ENCODE measurements around the gene TIMP2. TPM values are rescaled to one million over a fixed set of nuclear protein-coding genes. Genes with fewer than 3 reads are reported as not detected.

The TIMP2 gene
- total RNA-seq, 1 experiment from 2014 or later = 60.5 TPM

- ChIA-PET POLR2A (ENCODE audit: low non-redundant PET) (no interaction called here), CTCF (no interaction called here)
- no peaks in the 10 kb centered on the region for H3K9me3 ChIP-seq (ENCODE audit: low read depth, low read length, poor library complexity, severe bottlenecking)
- no peaks in the 10 kb centered on the region for H3K27me3 ChIP-seq (replicated peaks; ENCODE audit: insufficient read depth, low read depth, low read length, poor library complexity)
- TF ChIP-seq EZH2 (IDR thresholded peaks at IDR 0.05; ENCODE audit: borderline replicate concordance, low read depth, low read length, poor library complexity, severe bottlenecking) (no peak), CTCF (conservative IDR thresholded peaks at IDR 0.05; ENCODE audit: low read depth, low read length) (no peak)
- BruUV-seq (replicated peaks) = no TSS peak
- peaks cover 72% of the 10 kb centered on the region for H3K36me3 ChIP-seq (ENCODE audit: insufficient read depth, low read length, poor library complexity, severe bottlenecking)
- no peak for DNase-seq (ENCODE audit: low spot score)
- H3K4me1 ChIP-seq (ENCODE audit: insufficient read depth, low read length, poor library complexity, severe bottlenecking) = peaks cover 19% of the 10 kb centered on the region
- intact Hi-C loops (cut with micrococcal nuclease; ENCODE audit: unreplicated experiment) = no loop called here
- no peak overlapping the region for H3K4me3 ChIP-seq (ENCODE audit: low read depth, low read length, poor library complexity, severe bottlenecking)
- no peak overlapping the region for H3K27ac ChIP-seq (ENCODE audit: low read depth, low read length, poor library complexity, severe bottlenecking)
Observed at GRCh38 chr17:78820841-78821240, 104.3 kb downstream of the TIMP2 start.

GRCh38 chr17:78819806-78820792 is 105.1 kb downstream of the TIMP2 start:
- TF ChIP-seq CTCF (conservative IDR thresholded peaks at IDR 0.05; ENCODE audit: low read depth, low read length) (no peak), EZH2 (IDR thresholded peaks at IDR 0.05; ENCODE audit: borderline replicate concordance, low read depth, low read length, poor library complexity, severe bottlenecking) (no peak)

GRCh38 chr17:78819402-78819801 is 105.8 kb downstream of the TIMP2 start:
- no TSS peak for BruUV-seq (replicated peaks)
- ChIA-PET POLR2A (ENCODE audit: low non-redundant PET) (no interaction called here), CTCF (interaction anchor here (0.9 kb wide), 1 partner anchor 322 kb away, joined by 3 read pairs; no protein-coding TSS in a partner anchor)
- intact Hi-C loops (cut with micrococcal nuclease; ENCODE audit: unreplicated experiment) = no loop called here
- H3K27me3 ChIP-seq (replicated peaks; ENCODE audit: insufficient read depth, low read depth, low read length, poor library complexity) = no peaks in the 10 kb centered on the region
- no peak for DNase-seq (ENCODE audit: low spot score)
- TF ChIP-seq CTCF (conservative IDR thresholded peaks at IDR 0.05; ENCODE audit: low read depth, low read length) (no peak), EZH2 (IDR thresholded peaks at IDR 0.05; ENCODE audit: borderline replicate concordance, low read depth, low read length, poor library complexity, severe bottlenecking) (no peak)
- H3K4me1 ChIP-seq (ENCODE audit: insufficient read depth, low read length, poor library complexity, severe bottlenecking) = peaks cover 19% of the 10 kb centered on the region
- H3K4me3 ChIP-seq (ENCODE audit: low read depth, low read length, poor library complexity, severe bottlenecking) = no peak overlapping the region
- no peaks in the 10 kb centered on the region for H3K9me3 ChIP-seq (ENCODE audit: low read depth, low read length, poor library complexity, severe bottlenecking)
- peak overlapping the region; percentile 69 for H3K27ac ChIP-seq (ENCODE audit: low read depth, low read length, poor library complexity, severe bottlenecking)
- H3K36me3 ChIP-seq (ENCODE audit: insufficient read depth, low read length, poor library complexity, severe bottlenecking) = peaks cover 66% of the 10 kb centered on the region

More at GRCh38 chr17:78819806-78820792, 105.1 kb downstream of the TIMP2 start:
- no peak for DNase-seq (ENCODE audit: low spot score)
- Histone ChIP-seq H3K36me3 (ENCODE audit: insufficient read depth, low read length, poor library complexity, severe bottlenecking) (peaks cover 70% of the 10 kb centered on the region), H3K9me3 (ENCODE audit: low read depth, low read length, poor library complexity, severe bottlenecking) (no peaks in the 10 kb centered on the region), H3K27ac (ENCODE audit: low read depth, low read length, poor library complexity, severe bottlenecking) (peak overlapping the region; percentile 69), H3K4me3 (ENCODE audit: low read depth, low read length, poor library complexity, severe bottlenecking) (no peak overlapping the region), H3K4me1 (ENCODE audit: insufficient read depth, low read length, poor library complexity, severe bottlenecking) (peaks cover 19% of the 10 kb centered on the region), H3K27me3 (replicated peaks; ENCODE audit: insufficient read depth, low read depth, low read length, poor library complexity) (no peaks in the 10 kb centered on the region)
- intact Hi-C loops (cut with micrococcal nuclease; ENCODE audit: unreplicated experiment) = no loop called here
- CTCF ChIA-PET = no interaction called here
- BruUV-seq (replicated peaks) = no TSS peak
- POLR2A ChIA-PET (ENCODE audit: low non-redundant PET) = no interaction called here

Data from A673 (cell line).